SU-DHL-6 (cell line): ENCODE measurements around the gene CD109.

Experiments used
- H2AFZ ChIP-seq: fragments of 200-600 bp; sonication (generic); 2 replicates; pipeline ENCODE4 v1.6.1; 2014; ENCODE audit warnings: low read depth, mild to moderate bottlenecking, moderate library complexity, mixed read lengths, antibody characterized with exemption, low read length; ENCODE audit not compliant: severe bottlenecking
- H3F3A ChIP-seq: fragments of 200-600 bp; shearing (Covaris generic); 2 replicates; pipeline ENCODE4 v1.6.0; 2016; ENCODE audit warnings: antibody characterized with exemption, mild to moderate bottlenecking; ENCODE audit not compliant: insufficient read depth
- H3K27ac ChIP-seq: fragments of 200-600 bp; sonication (generic); 2 replicates; pipeline ENCODE4 v1.5.1; 2016; ENCODE audit warnings: low read depth, mild to moderate bottlenecking, low read length, moderate library complexity, mixed read lengths
- H3K27me3 ChIP-seq: fragments of 200-600 bp; sonication (generic), shearing (Covaris generic); 2 replicates; pipeline ENCODE4 v1.6.0; 2014; ENCODE audit warnings: mild to moderate bottlenecking, low read length
- H3K36me3 ChIP-seq: fragments of 200-600 bp; sonication (generic); 2 replicates; pipeline ENCODE4 v1.6.1; 2014; ENCODE audit warnings: mild to moderate bottlenecking, low read length, mixed read lengths
- H3K4me2 ChIP-seq: fragments of 300-600, 200-600 bp; shearing (Covaris generic), sonication (generic); 2 replicates; pipeline ENCODE4 v1.6.0; 2014; ENCODE audit warnings: low read length, low read depth, mild to moderate bottlenecking; ENCODE audit not compliant: poor library complexity, severe bottlenecking
- H3K4me3 ChIP-seq: fragments of 200-600 bp; sonication (generic); 2 replicates; pipeline ENCODE4 v1.5.1; 2014; ENCODE audit warnings: antibody characterized with exemption, low read length, mild to moderate bottlenecking, mixed read lengths; ENCODE audit not compliant: insufficient read depth, poor library complexity, severe bottlenecking
- H3K79me2 ChIP-seq: fragments of 200-600 bp; sonication (generic); 2 replicates; pipeline ENCODE4 v1.6.1; 2014; ENCODE audit warnings: mild to moderate bottlenecking, low read length, moderate library complexity; ENCODE audit not compliant: insufficient read depth
- H3K9ac ChIP-seq: fragments of 200-600 bp; sonication (generic); 2 replicates; pipeline ENCODE4 v1.7.0; 2014; ENCODE audit warnings: mild to moderate bottlenecking, low read length
- H3K9me2 ChIP-seq: fragments of 200-600 bp; sonication (generic); replicated peaks from 2 replicates; pipeline ENCODE4 v1.6.1; 2014; ENCODE audit warnings: low read length; ENCODE audit not compliant: insufficient read depth
- H3K9me3 ChIP-seq: fragments of 200-600 bp; sonication (generic); 2 replicates; pipeline ENCODE4 v1.6.1; 2014; ENCODE audit warnings: low read length, mixed read lengths; ENCODE audit not compliant: insufficient read depth
- H4K20me1 ChIP-seq: fragments of 200-600 bp; sonication (generic); 2 replicates; pipeline ENCODE4 v1.6.1; 2014; ENCODE audit warnings: low read depth, mild to moderate bottlenecking, antibody characterized with exemption, low read length, moderate library complexity, mixed read lengths
- EZH2phosphoT487 ChIP-seq: fragments of 200-600 bp; sonication (generic), shearing (Covaris generic); conservative IDR thresholded peaks from 2 replicates; pipeline ENCODE4 v1.6.1; 2018; ENCODE audit warnings: mild to moderate bottlenecking, antibody characterized with exemption, low read length, moderate library complexity, mixed read lengths
- TF ChIP-seq, protein P1 (sequence below): fragments of 200-600 bp; sonication (generic); IDR thresholded peaks from one replicate; pipeline ENCODE4 v1.5.1; 2017; ENCODE audit warnings: antibody characterized with exemption, mild to moderate bottlenecking, low read length, moderate library complexity; ENCODE audit not compliant: insufficient read depth, poor library complexity, severe bottlenecking

The CD109 gene

DNA sequence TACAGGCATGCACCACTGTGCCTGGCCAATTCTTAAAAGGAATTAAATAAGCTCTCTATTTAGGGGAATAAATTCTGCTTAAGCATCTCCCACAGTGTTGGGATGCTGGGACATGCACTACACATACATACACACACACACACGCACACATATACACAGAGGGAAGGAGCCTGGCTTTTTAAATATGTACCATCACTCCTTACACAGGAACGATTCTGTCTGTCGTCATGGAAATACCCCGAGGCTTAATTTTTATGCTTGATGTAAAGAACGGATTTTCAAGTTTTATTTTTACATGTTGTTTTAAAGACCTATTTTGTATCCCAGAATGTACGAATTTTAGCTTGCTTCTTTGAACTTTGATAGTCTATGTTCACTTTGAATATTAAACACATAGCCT is 95.3 kb downstream of the CD109 start:
- H3K9ac ChIP-seq = no peak overlapping the region
- TF ChIP-seq, protein P1, sequence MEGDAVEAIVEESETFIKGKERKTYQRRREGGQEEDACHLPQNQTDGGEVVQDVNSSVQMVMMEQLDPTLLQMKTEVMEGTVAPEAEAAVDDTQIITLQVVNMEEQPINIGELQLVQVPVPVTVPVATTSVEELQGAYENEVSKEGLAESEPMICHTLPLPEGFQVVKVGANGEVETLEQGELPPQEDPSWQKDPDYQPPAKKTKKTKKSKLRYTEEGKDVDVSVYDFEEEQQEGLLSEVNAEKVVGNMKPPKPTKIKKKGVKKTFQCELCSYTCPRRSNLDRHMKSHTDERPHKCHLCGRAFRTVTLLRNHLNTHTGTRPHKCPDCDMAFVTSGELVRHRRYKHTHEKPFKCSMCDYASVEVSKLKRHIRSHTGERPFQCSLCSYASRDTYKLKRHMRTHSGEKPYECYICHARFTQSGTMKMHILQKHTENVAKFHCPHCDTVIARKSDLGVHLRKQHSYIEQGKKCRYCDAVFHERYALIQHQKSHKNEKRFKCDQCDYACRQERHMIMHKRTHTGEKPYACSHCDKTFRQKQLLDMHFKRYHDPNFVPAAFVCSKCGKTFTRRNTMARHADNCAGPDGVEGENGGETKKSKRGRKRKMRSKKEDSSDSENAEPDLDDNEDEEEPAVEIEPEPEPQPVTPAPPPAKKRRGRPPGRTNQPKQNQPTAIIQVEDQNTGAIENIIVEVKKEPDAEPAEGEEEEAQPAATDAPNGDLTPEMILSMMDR = no peak
- TF ChIP-seq EZH2phosphoT487 = no peak
- H4K20me1 ChIP-seq = no peaks in the 10 kb centered on the region
- H3K9me3 ChIP-seq = no peaks in the 10 kb centered on the region
- no peaks in the 10 kb centered on the region for H3K79me2 ChIP-seq
- H2AFZ ChIP-seq = no peak overlapping the region
- H3K9me2 ChIP-seq = no peaks in the 10 kb centered on the region
- no peak overlapping the region for H3K4me3 ChIP-seq
- H3K27me3 ChIP-seq = peaks cover 3% of the 10 kb centered on the region; the same call in 1 of the 2 replicates
- no peaks in the 10 kb centered on the region for H3F3A ChIP-seq
- no peaks in the 10 kb centered on the region for H3K36me3 ChIP-seq
- H3K4me2 ChIP-seq = no peak overlapping the region
- no peak overlapping the region for H3K27ac ChIP-seq

DNA sequence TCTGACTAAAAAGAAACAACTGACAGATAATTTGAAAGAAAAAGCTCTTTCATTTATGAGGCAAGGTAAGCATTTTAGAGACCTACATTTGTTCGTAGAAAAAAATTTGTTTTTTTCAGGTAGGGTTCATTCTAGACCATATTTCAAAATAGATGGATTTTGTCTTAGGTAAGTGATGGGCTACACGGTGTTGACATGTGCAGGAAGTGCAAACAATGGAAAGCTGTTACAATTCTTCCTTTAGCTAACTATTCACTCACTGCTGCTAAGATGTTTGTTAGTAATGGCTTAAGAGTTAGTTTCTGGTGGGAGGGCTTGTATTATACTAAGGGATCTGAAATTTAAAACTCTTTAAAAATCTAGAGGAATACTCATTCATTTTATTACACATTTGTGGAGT is 96.7 kb downstream of the CD109 start:
- Histone ChIP-seq H3K4me3 (no peak overlapping the region), H3K36me3 (no peaks in the 10 kb centered on the region), H3K9ac (no peak overlapping the region)

DNA sequence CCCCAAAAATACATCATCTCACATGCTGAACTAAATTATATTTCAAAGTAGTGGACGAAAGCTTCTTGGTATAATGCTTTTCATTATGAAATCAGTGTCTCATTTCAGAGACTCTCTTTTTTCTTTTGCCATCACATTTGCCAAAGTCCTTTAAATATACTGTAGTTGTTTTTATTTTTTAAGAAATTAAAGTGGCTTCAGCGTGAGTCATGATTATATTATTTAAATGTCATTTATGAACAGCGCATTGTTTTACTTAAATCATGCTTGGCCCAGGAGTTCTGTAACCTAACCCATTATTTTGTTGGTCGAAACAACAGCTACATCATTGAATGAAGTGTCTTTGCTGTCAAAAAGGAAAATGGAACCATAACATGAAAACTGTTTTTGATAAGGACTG is 100.9 kb downstream of the CD109 start:
- Histone ChIP-seq H3K4me2 (no peak overlapping the region), H3K27me3 (peaks cover 6% of the 10 kb centered on the region; the same call in 1 of the 2 replicates), H3K36me3 (no peaks in the 10 kb centered on the region), H3K27ac (no peak overlapping the region), H3F3A (no peaks in the 10 kb centered on the region), H4K20me1 (no peaks in the 10 kb centered on the region), H3K9ac (no peak overlapping the region), H3K9me3 (no peaks in the 10 kb centered on the region), H2AFZ (no peak overlapping the region), H3K4me3 (no peak overlapping the region), H3K79me2 (no peaks in the 10 kb centered on the region), H3K9me2 (no peaks in the 10 kb centered on the region)
- TF ChIP-seq EZH2phosphoT487 = no peak
- TF ChIP-seq, protein P1 = no peak

More for the DNA sequence above, 96.7 kb downstream of the CD109 start:
- H3K27me3 ChIP-seq = peaks cover 3% of the 10 kb centered on the region; the same call in 1 of the 2 replicates
- H3K4me2 ChIP-seq = no peak overlapping the region
- TF ChIP-seq, protein P1 = no peak
- no peak for TF ChIP-seq EZH2phosphoT487
- H3F3A ChIP-seq = no peaks in the 10 kb centered on the region
- H3K79me2 ChIP-seq = no peaks in the 10 kb centered on the region
- no peak overlapping the region for H3K27ac ChIP-seq
- no peaks in the 10 kb centered on the region for H3K9me3 ChIP-seq
- no peak overlapping the region for H2AFZ ChIP-seq
- no peaks in the 10 kb centered on the region for H3K9me2 ChIP-seq
- H4K20me1 ChIP-seq = no peaks in the 10 kb centered on the region

DNA sequence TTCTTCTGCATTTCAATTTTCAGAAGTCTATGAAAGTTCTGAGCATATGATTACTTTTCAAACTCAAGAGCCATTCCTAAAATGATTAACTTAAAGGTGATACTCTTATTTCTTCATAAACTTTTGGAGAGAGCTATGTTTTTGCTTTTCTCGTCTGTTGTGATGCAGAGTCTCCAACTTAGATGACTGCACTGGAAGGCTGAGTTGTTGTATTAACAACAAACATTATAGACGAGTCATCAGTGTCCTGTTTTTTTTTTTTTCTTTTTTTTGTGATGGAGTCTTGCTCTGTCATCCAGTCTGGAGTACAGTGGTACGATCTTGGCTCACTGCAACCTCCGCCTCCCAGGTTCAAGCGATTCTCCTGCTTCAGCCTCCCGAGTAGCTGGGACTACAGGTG is 101.9 kb downstream of the CD109 start:
- H3K9me3 ChIP-seq = no peaks in the 10 kb centered on the region
- no peak overlapping the region for H3K4me2 ChIP-seq
- peaks cover 6% of the 10 kb centered on the region; the same call in 1 of the 2 replicates for H3K27me3 ChIP-seq
- no peaks in the 10 kb centered on the region for H3K9me2 ChIP-seq
- H3K4me3 ChIP-seq = no peak overlapping the region
- H3K79me2 ChIP-seq = no peaks in the 10 kb centered on the region
- H3K27ac ChIP-seq = no peak overlapping the region
- no peak overlapping the region for H2AFZ ChIP-seq
- H3F3A ChIP-seq = no peaks in the 10 kb centered on the region
- H4K20me1 ChIP-seq = no peaks in the 10 kb centered on the region
- H3K36me3 ChIP-seq = no peaks in the 10 kb centered on the region
- TF ChIP-seq EZH2phosphoT487 = no peak
- TF ChIP-seq, protein P1 = no peak
- H3K9ac ChIP-seq = no peak overlapping the region
